GM19239 (cell line): ENCODE data around the gene SBSN.
A peak's percentile ranks its signal among the peaks of the same experiment; 100 is the strongest.

Source experiments
- DNase-seq: peaks from one replicate; pipeline ENCODE4 v3.0.0; 2011; ENCODE audit warnings: low spot score; ENCODE audit not compliant: insufficient read length
- FAIRE-seq: peaks from 2 replicates; lab custom pipeline; 2011; peaks lifted over from hg19 to GRCh38; lab: Jason Lieb, UNC

SBSN gene

DNA sequence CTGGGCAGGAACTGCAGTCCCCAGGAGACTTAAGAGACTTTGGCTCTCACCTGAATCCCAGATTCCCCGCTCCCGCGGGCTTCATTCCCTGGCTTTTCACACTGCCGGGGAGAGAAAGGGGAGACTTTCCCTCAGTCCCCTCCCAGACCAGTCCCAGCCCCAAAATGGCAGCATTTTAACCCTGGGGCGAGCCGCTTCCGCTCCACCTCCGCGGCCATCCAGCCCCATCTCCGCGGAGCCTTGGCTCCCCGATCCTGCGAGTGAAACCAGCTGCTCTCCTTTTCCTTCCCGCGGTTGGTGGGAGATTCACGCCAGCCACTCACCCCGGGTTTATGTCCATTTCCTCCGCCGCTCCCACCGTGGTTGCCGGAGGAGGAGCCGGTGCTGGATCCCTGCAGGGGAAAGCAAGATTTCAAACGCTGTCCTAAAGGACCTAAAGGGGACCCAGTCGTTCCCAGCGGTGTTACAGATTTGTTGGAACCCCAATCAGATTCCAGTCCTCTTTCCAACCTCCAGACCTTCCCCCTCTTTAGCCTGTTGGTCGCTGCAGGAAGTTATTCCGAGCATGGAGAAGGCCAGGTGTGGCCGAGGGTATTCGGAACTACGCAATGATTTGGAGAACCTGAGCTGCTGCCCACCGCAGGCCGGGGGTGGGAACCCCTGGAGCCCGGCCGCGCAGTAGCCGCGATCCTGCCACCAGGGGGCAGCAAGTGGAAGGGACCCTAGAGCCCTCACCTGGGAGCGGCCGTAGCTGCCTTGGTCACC is 18.1 kb downstream of the SBSN start:
- DNase-seq: peak; percentile 92
- peak; percentile 59 for FAIRE-seq

GRCh38 chr19:35509018-35509652 is 19.0 kb downstream of the SBSN start:
- DNase-seq (peak; percentile 37), FAIRE-seq (no peak)

DNA sequence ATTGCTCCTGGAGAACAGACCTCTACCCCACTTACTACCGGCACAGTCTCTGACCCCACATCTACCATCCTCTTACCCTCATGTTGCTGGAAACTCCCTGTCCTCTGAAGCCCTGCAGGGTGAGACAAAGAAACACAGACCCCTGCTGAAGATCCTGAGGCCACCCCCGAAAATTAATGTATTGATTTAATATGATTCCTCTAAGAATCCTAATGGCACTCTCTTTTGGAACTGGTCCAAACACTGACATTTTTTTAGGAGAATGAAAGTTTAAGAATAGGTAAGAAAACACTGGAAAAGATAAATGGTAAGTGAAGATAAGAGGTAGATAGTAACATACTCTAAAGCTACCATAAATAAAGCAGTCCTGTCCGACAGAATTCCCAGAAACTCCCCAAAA is 20.0 kb downstream of the SBSN start:
- FAIRE-seq: no peak
- no peak for DNase-seq

DNA sequence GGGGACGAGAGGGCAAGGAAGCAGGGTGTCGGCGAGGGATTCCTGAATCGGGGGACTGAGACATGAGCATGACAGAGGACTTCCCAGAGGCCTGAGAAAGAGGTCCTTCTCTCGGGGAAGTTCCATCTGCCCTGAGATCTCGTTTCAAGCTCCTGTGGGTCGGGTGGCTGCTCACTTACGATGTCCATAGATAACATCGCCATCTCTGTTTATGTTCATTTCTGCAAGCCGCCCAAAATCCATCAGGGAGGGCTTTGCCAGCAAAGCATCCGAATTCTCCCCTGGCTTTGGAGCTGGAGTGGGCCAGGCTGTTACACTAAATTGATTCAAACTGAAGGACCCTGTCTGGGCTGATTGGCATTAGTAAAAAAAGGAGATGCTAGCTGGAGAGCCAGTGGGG is 20.6 kb downstream of the SBSN start:
- FAIRE-seq (no peak), DNase-seq (no peak)

GRCh38 chr19:35506011-35506410 is 22.1 kb downstream of the SBSN start:
- FAIRE-seq (no peak), DNase-seq (no peak)

- FAIRE-seq (no peak), DNase-seq (no peak)
Measured at GRCh38 chr19:35502751-35503150, 25.4 kb downstream of the SBSN start.

DNA sequence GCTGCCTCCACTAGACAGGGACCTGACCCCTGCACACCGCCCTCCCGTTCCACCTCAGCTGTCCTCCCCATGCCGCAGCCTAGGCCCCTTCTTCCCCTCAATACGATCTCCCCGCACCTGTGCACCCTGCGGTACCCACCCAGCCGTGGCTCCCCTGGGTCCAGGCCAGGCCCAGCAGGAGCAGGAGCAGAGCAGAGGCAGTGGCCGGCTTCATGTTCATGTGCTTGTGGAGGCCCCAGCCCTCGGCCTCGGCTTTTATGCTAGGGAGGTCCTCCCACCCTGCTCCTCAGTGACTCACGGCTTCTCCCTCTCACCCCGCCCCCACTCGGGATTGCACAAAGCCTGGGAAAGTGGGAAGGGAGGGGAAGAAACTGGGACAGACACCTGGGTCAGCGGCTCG is 26.4 kb downstream of the SBSN start:
- FAIRE-seq (no peak), DNase-seq (no peak)

- FAIRE-seq (no peak), DNase-seq (no peak)
Measured at GRCh38 chr19:35500611-35501010, 27.5 kb downstream of the SBSN start.

GRCh38 chr19:35498984-35499527 is 29.1 kb downstream of the SBSN start:
- no peak for DNase-seq
- FAIRE-seq: no peak

GRCh38 chr19:35498220-35498619 is 29.9 kb downstream of the SBSN start:
- no peak for FAIRE-seq
- no peak for DNase-seq

DNA sequence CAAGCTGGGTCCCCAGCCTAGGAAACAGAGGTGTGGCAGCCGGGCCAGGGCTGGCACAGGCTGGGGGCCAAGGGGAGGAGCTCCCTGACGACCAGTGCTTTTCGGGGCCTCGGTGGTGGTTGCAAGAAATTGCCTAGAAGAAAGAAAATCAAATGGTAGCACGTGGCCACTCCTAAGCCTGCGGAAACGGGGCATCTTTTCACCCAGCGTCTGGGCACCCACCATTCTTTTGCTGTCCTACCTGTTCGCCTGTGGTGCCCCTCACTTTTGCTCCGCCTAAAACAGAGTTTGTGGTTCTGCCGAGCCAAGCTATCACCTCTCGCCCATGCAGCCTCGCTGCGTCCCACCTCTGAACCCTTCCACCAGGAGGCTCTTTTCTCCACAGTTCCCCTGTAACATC is 30.7 kb downstream of the SBSN start:
- FAIRE-seq (no peak), DNase-seq (no peak)

DNA sequence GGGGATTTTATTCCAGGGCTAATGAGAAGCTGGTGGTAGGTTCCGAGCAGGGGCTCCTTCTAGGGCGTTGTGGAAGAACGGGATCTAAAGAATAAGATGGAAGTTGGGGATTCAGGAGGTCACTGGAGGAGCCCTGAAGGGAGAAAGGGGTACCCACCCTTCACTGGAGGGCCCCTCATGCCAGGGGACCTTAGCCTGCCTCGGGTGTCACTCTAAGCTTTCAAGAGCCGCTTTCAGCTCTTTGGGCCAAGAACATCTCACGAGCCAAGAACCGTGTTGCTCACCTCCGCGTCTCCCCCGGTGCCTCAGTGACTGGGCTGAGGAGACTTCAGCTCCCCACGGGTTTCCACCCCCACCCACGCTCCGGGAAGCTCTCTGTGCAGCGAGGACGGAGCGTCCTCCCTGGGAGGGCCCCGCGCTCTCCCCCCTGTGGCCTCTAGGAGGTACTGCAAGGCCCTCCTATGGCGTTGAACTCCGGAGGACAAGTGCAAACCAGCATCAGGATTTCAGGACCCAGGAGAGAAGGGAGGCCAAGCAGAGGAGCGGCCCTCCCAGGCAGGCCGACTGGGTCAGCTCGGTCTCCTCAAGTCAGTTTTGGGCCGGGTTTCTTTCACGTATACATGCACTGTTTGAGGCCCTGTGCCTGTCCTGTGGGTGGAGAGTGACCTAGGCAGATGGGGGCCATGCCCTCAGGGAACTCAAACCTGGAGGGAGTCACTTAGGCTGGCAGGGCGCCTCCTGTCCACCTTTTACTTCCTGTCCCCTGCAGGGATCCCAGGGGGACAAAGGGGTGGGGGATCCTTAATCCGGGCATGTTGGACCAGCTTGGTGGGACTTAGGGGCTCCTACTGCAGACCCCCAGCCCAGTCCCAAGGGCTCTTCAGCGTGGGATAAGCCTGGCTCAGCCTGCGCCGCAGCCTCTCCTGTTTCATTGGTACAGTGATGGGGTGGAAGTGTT is 32.7 kb downstream of the SBSN start:
- DNase-seq (peak; percentile 92), FAIRE-seq (peak; percentile 96)

- DNase-seq: no peak
- no peak for FAIRE-seq
Measured at GRCh38 chr19:35493971-35494370, 34.1 kb downstream of the SBSN start.

GRCh38 chr19:35491836-35492360 is 36.2 kb downstream of the SBSN start:
- no peak for DNase-seq
- FAIRE-seq: no peak

DNA sequence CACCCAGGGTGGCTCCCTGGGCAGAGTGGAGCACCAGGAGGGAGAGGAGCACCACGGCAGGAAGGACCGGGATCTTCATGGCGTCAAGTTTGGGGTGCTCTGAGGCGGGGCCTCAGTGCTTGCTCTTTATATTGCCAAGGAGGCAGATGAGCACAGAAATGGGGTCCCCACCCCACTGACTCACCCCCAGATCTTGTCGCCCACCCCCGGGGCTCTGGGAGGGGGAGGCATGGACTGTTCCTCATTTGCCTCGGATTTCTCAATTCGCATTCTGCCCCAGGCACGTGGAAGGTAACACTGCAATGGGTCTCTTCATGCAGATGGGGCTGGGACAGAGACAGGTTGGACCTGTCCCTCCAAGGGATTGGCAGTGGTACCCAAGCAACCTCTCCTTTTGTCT is 37.7 kb downstream of the SBSN start, which contains the start of gene KRTDAP:
TSS of gene KRTDAP (minus strand) at position 101 of the 400 bp plus-strand sequence. CDS start at position 79, 22 bp downstream.
- FAIRE-seq (no peak), DNase-seq (no peak)

- no peak for DNase-seq
- no peak for FAIRE-seq
Measured at GRCh38 chr19:35488677-35489076, 39.4 kb downstream of the SBSN start.

- no peak for FAIRE-seq
Measured at GRCh38 chr19:35487656-35488182, 40.4 kb downstream of the SBSN start.

DNA sequence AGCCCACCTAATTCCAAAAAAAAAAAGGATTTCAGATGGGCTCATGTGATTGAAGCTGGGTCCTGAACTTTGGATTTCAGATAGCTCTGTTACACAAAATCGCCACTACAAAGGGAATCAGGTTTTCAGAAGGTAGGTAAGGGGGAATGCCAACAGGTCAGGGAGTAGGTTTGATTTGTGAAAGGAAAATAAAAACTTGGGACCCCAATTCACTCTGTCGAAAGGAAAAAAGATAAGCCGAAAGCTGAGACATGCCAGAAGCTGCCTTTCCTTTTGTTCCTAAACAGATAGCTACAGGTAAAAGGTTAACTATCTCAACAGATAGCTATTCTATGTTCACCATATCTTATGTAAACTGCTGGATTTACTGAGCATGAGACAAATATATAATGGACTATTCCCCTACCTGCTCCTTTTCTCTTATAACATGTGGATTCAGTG is 41.8 kb downstream of the SBSN start:
- DNase-seq (no peak), FAIRE-seq (no peak)

More at GRCh38 chr19:35487656-35488182, 40.4 kb downstream of the SBSN start:
- no peak for DNase-seq

GRCh38 chr19:35484252-35485036 is 43.7 kb downstream of the SBSN start:
- FAIRE-seq (peak; percentile 97), DNase-seq (peak; percentile 71)
